GM12873 (cell line): ENCODE data around the gene SLC38A5.

Experiments
- TF ChIP-seq, protein P1 (sequence below): IDR thresholded peaks from 2 replicates; pipeline ENCODE4 v1.5.1; 2012; ENCODE audit warnings: low read depth, mild to moderate bottlenecking, moderate library complexity, low read length, control low read depth; ENCODE audit not compliant: insufficient read depth; ENCODE audit errors: missing control alignments

The SLC38A5 gene

GRCh38 chrX:48466696-48467095, 3.4 kb downstream of the SLC38A5 start:
- TF ChIP-seq, protein P1, sequence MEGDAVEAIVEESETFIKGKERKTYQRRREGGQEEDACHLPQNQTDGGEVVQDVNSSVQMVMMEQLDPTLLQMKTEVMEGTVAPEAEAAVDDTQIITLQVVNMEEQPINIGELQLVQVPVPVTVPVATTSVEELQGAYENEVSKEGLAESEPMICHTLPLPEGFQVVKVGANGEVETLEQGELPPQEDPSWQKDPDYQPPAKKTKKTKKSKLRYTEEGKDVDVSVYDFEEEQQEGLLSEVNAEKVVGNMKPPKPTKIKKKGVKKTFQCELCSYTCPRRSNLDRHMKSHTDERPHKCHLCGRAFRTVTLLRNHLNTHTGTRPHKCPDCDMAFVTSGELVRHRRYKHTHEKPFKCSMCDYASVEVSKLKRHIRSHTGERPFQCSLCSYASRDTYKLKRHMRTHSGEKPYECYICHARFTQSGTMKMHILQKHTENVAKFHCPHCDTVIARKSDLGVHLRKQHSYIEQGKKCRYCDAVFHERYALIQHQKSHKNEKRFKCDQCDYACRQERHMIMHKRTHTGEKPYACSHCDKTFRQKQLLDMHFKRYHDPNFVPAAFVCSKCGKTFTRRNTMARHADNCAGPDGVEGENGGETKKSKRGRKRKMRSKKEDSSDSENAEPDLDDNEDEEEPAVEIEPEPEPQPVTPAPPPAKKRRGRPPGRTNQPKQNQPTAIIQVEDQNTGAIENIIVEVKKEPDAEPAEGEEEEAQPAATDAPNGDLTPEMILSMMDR, result peak; percentile 60

- TF ChIP-seq, protein P1, result no peak
These were observed 4.6 kb downstream of the SLC38A5 start for GRCh38 chrX:48465336-48465933.

DNA sequence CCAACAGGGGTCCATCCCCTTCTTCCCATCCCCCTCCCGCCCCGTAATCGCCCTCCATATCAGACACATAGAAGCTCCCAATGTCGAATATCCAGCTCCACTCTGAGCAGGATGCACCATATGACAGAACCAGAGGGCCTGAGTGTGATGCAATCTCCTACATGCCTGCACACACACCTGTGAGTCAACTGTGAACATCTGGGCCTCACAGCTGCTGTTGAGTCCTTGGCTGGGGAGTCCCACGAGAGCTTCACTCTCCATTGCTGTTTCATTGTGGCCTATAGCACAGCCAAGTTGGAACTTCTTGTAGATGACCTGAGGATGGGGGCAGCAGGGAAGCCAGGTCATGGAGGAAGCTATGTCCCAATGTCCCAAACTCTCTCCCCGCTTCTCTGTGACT, 8.2 kb downstream of the SLC38A5 start:
- TF ChIP-seq, protein P1, result no peak

DNA sequence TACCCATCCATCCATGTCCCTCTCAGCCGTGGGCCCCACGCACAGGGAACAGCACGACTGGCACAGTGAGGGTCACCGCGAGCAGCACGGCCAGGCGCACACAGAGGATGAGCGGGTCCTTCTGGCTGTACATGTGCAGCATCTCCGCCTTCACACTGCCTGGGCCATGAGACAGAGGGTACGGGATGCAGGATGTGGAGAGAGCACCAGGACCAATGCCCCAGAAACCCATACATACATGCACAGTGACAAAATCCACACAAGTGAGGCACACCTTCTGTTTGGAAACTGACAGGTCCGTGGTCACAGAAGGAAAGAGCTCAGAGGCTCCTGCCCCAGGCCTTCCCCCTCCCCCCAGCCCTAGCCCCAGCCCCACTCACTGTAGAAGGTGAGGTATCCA, 9.5 kb downstream of the SLC38A5 start:
- TF ChIP-seq, protein P1, result no peak

- TF ChIP-seq, protein P1, result no peak
These were observed 10.0 kb downstream of the SLC38A5 start for GRCh38 chrX:48460031-48460430.

- TF ChIP-seq, protein P1, result no peak
These were observed 10.6 kb downstream of the SLC38A5 start for GRCh38 chrX:48459483-48459882.

DNA sequence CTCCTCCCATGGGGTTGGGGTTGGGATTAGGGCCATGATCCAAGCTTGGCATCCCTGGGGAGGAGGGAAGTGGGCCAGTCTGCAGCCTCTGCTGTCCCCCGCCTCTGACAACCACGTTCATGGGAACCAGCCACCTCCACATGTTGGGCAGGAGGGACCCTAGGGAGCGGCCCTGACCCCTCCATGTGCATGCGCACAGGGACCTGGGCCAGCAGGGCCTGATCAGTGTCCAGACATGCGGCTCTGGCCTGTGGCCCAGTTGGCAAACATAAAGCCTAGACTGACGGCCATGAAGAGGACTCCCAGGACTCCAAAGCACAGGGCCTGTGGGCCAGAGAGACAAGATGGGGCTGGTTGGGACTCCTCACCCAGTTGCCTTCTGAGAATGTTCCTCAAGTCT, 11.3 kb downstream of the SLC38A5 start:
- TF ChIP-seq, protein P1, result no peak
